Fibroblast of skin of right quadriceps (primary cell): ENCODE data around the gene HRAS.

Experiments used
- DNase-seq: peaks from one replicate; pipeline ENCODE4 v3.0.0-alpha.2; 2013

The HRAS gene

GRCh38 chr11:553083-553987, 18.0 kb upstream of the HRAS start:
- no peak for DNase-seq

GRCh38 chr11:551596-551995, 16.2 kb upstream of the HRAS start:
- DNase-seq = no peak

GRCh38 chr11:551131-551530, 15.8 kb upstream of the HRAS start:
- DNase-seq = no peak

GRCh38 chr11:550746-551085, 15.3 kb upstream of the HRAS start:
- no peak for DNase-seq

GRCh38 chr11:550021-550745, 14.8 kb upstream of the HRAS start:
- DNase-seq = no peak

- DNase-seq = no peak
Measured at GRCh38 chr11:548700-549603, 13.6 kb upstream of the HRAS start.

- no peak for DNase-seq
Measured at GRCh38 chr11:545171-545570, 9.8 kb upstream of the HRAS start.

GRCh38 chr11:544817-545166, 9.4 kb upstream of the HRAS start:
- no peak for DNase-seq

GRCh38 chr11:541433-541885, 6.1 kb upstream of the HRAS start:
- no peak for DNase-seq

GRCh38 chr11:540583-541432, 5.4 kb upstream of the HRAS start:
- no peak for DNase-seq

GRCh38 chr11:539971-540481, 4.7 kb upstream of the HRAS start:
- DNase-seq = no peak

- DNase-seq = no peak
Measured at GRCh38 chr11:538431-539051, 3.2 kb upstream of the HRAS start.

- no peak for DNase-seq
Measured at GRCh38 chr11:537622-538430, 2.5 kb upstream of the HRAS start.

GRCh38 chr11:536841-537621, 1.7 kb upstream of the HRAS start, which contains the start of gene LRRC56:
TSS of gene LRRC56 (plus strand) at chr11:537527. CDS start at chr11:540685, 3,158 bp downstream.
- peak; percentile 79 for DNase-seq

GRCh38 chr11:535210-535518, 212 bp downstream of the HRAS start:
- DNase-seq = no peak

- DNase-seq = no peak
Measured at GRCh38 chr11:534396-535209, 773 bp downstream of the HRAS start.

GRCh38 chr11:533586-534395, 1.6 kb downstream of the HRAS start:
- DNase-seq = no peak

- no peak for DNase-seq
Measured at GRCh38 chr11:532986-533585, 2.3 kb downstream of the HRAS start.
